HepG2 (cell line): ENCODE results near the gene CRIP1. TPM values are rescaled to one million over a fixed set of nuclear protein-coding genes. Genes with fewer than 3 reads are reported as not detected.

ENCODE experiments used
- ATAD3A ChIP-seq: sonication (generic); formaldehyde crosslinking; IDR thresholded peaks from 2 replicates; pipeline ENCODE4 v1.4.0; 2020; ENCODE audit warnings: missing genetic modification reagents
- CTCF ChIP-seq: sonication (generic); formaldehyde crosslinking; IDR thresholded peaks from 2 replicates; pipeline ENCODE4 v1.5.0; 2020; ENCODE audit warnings: mild to moderate bottlenecking, missing genetic modification reagents, moderate library complexity
- ELF3 ChIP-seq: IDR thresholded peaks from 2 replicates; pipeline ENCODE4 v1.6.1; 2016; ENCODE audit warnings: missing genetic modification reagents, missing compliant biosample characterization
- EP300 ChIP-seq, 3 experiments: sonication (generic) in 1 of 3; formaldehyde crosslinking in 1 of 3; IDR thresholded peaks; 2 replicates each; pipeline versions ENCODE4 v1.5.1 to v1.6.1; 2011 to 2020; ENCODE audit warnings: low read depth in 2 of 3, low read length in 2 of 3, borderline replicate concordance in 1 of 3, improper control_type of control experiment in 1 of 3, mild to moderate bottlenecking in 1 of 3, missing genetic modification reagents in 1 of 3, moderate library complexity in 1 of 3
- FOSL2 ChIP-seq: sonication (generic); formaldehyde crosslinking; IDR thresholded peaks from 2 replicates; pipeline ENCODE4 v1.4.0; 2020; ENCODE audit warnings: missing genetic modification reagents
- FOXA1 ChIP-seq, 2 experiments: fragments of 450-650 bp in 1 of 2; sonication (generic) in 1 of 2; formaldehyde crosslinking in 1 of 2; IDR thresholded peaks; 2 replicates each; pipeline versions ENCODE4 v1.4.0 to v1.6.1; 2016 to 2020; ENCODE audit warnings: missing genetic modification reagents in 1 of 2
- HIC2 ChIP-seq: sonication (generic); formaldehyde crosslinking; IDR thresholded peaks from 2 replicates; pipeline ENCODE4 v1.9.0; 2022; ENCODE audit warnings: low read depth, missing genetic modification reagents
- HOXA3 ChIP-seq: sonication (generic); formaldehyde crosslinking; IDR thresholded peaks from 2 replicates; pipeline ENCODE4 v1.5.0; 2020; ENCODE audit warnings: missing genetic modification reagents
- IRF2 ChIP-seq: IDR thresholded peaks from 2 replicates; pipeline ENCODE4 v1.6.1; 2018; ENCODE audit warnings: missing genetic modification reagents, missing compliant biosample characterization
- KDM2A ChIP-seq: sonication (generic); formaldehyde crosslinking; IDR thresholded peaks from 2 replicates; pipeline ENCODE4 v1.4.0; 2020; ENCODE audit warnings: low read depth, missing genetic modification reagents, borderline replicate concordance
- MATR3 ChIP-seq: sonication (generic); formaldehyde crosslinking; IDR thresholded peaks from 2 replicates; pipeline ENCODE4 v1.4.0; 2020; ENCODE audit warnings: missing genetic modification reagents
- MTA1 ChIP-seq: sonication (generic); formaldehyde crosslinking; IDR thresholded peaks from 2 replicates; pipeline ENCODE4 v1.4.0; 2020; ENCODE audit warnings: missing genetic modification reagents, mild to moderate bottlenecking, borderline replicate concordance
- MXD4 ChIP-seq: IDR thresholded peaks from 2 replicates; pipeline ENCODE4 v1.6.1; 2016; ENCODE audit warnings: mild to moderate bottlenecking, missing biosample characterization, missing genetic modification reagents
- NR2F6 ChIP-seq, 2 experiments: IDR thresholded peaks; 2 replicates each; pipeline ENCODE4 v1.6.1; 2016; ENCODE audit warnings: antibody characterized with exemption in 1 of 2, mild to moderate bottlenecking in 1 of 2
- RAD21 ChIP-seq: fragments of 450-650 bp; formaldehyde crosslinking; IDR thresholded peaks from 2 replicates; pipeline ENCODE4 v1.5.0; 2020; ENCODE audit warnings: mild to moderate bottlenecking
- REL ChIP-seq: sonication (generic); formaldehyde crosslinking; conservative IDR thresholded peaks from 2 replicates; pipeline ENCODE4 v1.8.0; 2022; ENCODE audit warnings: mild to moderate bottlenecking, missing genetic modification reagents, moderate library complexity
- RFX1 ChIP-seq: fragments of 450-650 bp; IDR thresholded peaks from 2 replicates; pipeline ENCODE4 v1.6.1; 2017
- SAP130 ChIP-seq: IDR thresholded peaks from 2 replicates; pipeline ENCODE4 v1.6.1; 2016; ENCODE audit warnings: low read depth
- SOX5 ChIP-seq: IDR thresholded peaks from 2 replicates; pipeline ENCODE4 v1.6.1; 2016; ENCODE audit warnings: borderline replicate concordance
- STAG1 ChIP-seq: sonication (generic); formaldehyde crosslinking; IDR thresholded peaks from 2 replicates; pipeline ENCODE4 v1.4.0; 2020; ENCODE audit warnings: missing genetic modification reagents
- TAF1 ChIP-seq: sonication (generic); formaldehyde crosslinking; IDR thresholded peaks from 2 replicates; pipeline ENCODE4 v1.4.0; 2020; ENCODE audit warnings: missing genetic modification reagents
- TCF7L2 ChIP-seq: IDR thresholded peaks from 2 replicates; pipeline ENCODE4 v1.6.1; 2011; ENCODE audit warnings: mild to moderate bottlenecking, low read depth, low read length, moderate library complexity
- ZNF124 ChIP-seq: sonication (generic); formaldehyde crosslinking; IDR thresholded peaks from 2 replicates; pipeline ENCODE4 v1.4.0; 2020; ENCODE audit warnings: missing genetic modification reagents
- ZNF280B ChIP-seq: sonication (generic); formaldehyde crosslinking; IDR thresholded peaks from 2 replicates; pipeline ENCODE4 v1.5.0; 2020; ENCODE audit warnings: missing genetic modification reagents, mild to moderate bottlenecking, borderline replicate concordance
- ZNF740 ChIP-seq: sonication (generic); formaldehyde crosslinking; IDR thresholded peaks from 2 replicates; pipeline ENCODE4 v1.4.0; 2020; ENCODE audit warnings: missing genetic modification reagents
- ZNF788 ChIP-seq: sonication (generic); formaldehyde crosslinking; IDR thresholded peaks from 2 replicates; pipeline ENCODE4 v1.5.0; 2020; ENCODE audit warnings: mild to moderate bottlenecking, missing genetic modification reagents, borderline replicate concordance
- polyA plus RNA-seq, 8 experiments: library from polyadenylated mRNA; depleted of rRNA in 3 of 8; stranded (reverse) in 7 of 8; unstranded in 1 of 8; fragments of >200 nt; fragmentation: Illumina TruSeq in 4 of 8; extraction: Trizol in 4 of 8; gene quantifications; 2 replicates each; pipeline versions ENCODE4 v1.2.1 to v1.2.3, GENCODE V29; 2011 to 2016; ENCODE audit warnings: low read depth in 4 of 8, missing spikeins in 1 of 8, mixed read lengths in 1 of 8; ENCODE audit not compliant: insufficient read depth in 1 of 8
- total RNA-seq, 5 experiments: library from RNA; depleted of rRNA; stranded (reverse); fragments of >200 nt; fragmentation: Illumina TruSeq; extraction: Trizol; gene quantifications; 2 replicates each; pipeline ENCODE4 v1.2.3, GENCODE V29; 2016; ENCODE audit warnings: low read depth in 1 of 5

Gene CRIP1
- total and polyA plus RNA-seq, 2 of the 13 experiments (the other 11 are each of a cell fraction or from before 2014, with no cell fraction given): 53.9 to 59.5 TPM

GRCh38 chr14:105481886-105482457 is 4.7 kb upstream of the CRIP1 start (continued):
- TF ChIP-seq EP300 (IDR thresholded peaks at IDR 0.05; ENCODE audit: low read depth in 2 of 2, low read length in 2 of 2) (peak; percentile 48 to 82; a peak in 3 of 4 replicates), EP300 (CRISPR knock-in tag; IDR thresholded peaks at IDR 0.05; ENCODE audit: borderline replicate concordance) (no peak; the same call in 1 of the 2 replicates), ZNF124 (CRISPR knock-in tag) (no peak), MTA1 (CRISPR knock-in tag) (no peak), HIC2 (peak; percentile 81), ATAD3A (no peak), NR2F6 (IDR thresholded peaks at IDR 0.05) (no peak), NR2F6 (CRISPR knock-in tag; IDR thresholded peaks at IDR 0.05) (peak; percentile 19; the same call in 1 of the 2 replicates), SAP130 (CRISPR knock-in tag) (peak; percentile 91), MXD4 (CRISPR knock-in tag) (0 out of 2 replicates have a peak, but pooled peaks have one; percentile 23), STAG1 (CRISPR knock-in tag) (peak; percentile 20; the same call in 1 of the 2 replicates), KDM2A (CRISPR knock-in tag) (peak; percentile 55; the same call in 1 of the 2 replicates), FOXA1 (IDR thresholded peaks at IDR 0.05) (no peak), FOXA1 (CRISPR knock-in tag; IDR thresholded peaks at IDR 0.05) (peak; percentile 60; the same call in 1 of the 2 replicates), FOSL2 (CRISPR knock-in tag) (0 out of 2 replicates have a peak, but pooled peaks have one; percentile 20), CTCF (CRISPR knock-in tag) (peak; percentile 70), IRF2 (0 out of 2 replicates have a peak, but pooled peaks have one; percentile 18), RAD21 (CRISPR knock-in tag) (0 out of 2 replicates have a peak, but pooled peaks have one; percentile 16), HOXA3 (CRISPR knock-in tag) (peak; percentile 29; the same call in 1 of the 2 replicates), ZNF280B (CRISPR knock-in tag) (0 out of 2 replicates have a peak, but pooled peaks have one; percentile 21), ZNF788 (CRISPR knock-in tag) (0 out of 2 replicates have a peak, but pooled peaks have one; percentile 24), RFX1 (peak; percentile 94), ELF3 (CRISPR knock-in tag) (0 out of 2 replicates have a peak, but pooled peaks have one; percentile 11), TAF1 (CRISPR knock-in tag) (no peak), SOX5 (CRISPR knock-in tag) (peak; percentile 15; the same call in 1 of the 2 replicates), MATR3 (CRISPR knock-in tag) (no peak), REL (no peak), ZNF740 (no peak), TCF7L2 (no peak)
